ENCODE results near the gene PLPPR1.

GRCh38 chr9:101030086-101030391 is 1.5 kb downstream of the PLPPR1 start:
- TF ChIP-seq CTCF (conservative IDR thresholded peaks at IDR 0.05 in 1 of 2, IDR thresholded peaks at IDR 0.05 in 1 of 2; ENCODE audit: low read depth in 1 of 2, low read length in 2 of 2) (no peak), EZH2 (IDR thresholded peaks at IDR 0.05; ENCODE audit: low read length, missing control alignments) (no peak)
